ENCODE results near the gene EFNA4. TPM values are rescaled to one million over a fixed set of nuclear protein-coding genes. Genes with fewer than 3 reads are reported as not detected.

Gene EFNA4
- total RNA-seq, 1 experiment from 2014 or later = 36.7 TPM

DNA sequence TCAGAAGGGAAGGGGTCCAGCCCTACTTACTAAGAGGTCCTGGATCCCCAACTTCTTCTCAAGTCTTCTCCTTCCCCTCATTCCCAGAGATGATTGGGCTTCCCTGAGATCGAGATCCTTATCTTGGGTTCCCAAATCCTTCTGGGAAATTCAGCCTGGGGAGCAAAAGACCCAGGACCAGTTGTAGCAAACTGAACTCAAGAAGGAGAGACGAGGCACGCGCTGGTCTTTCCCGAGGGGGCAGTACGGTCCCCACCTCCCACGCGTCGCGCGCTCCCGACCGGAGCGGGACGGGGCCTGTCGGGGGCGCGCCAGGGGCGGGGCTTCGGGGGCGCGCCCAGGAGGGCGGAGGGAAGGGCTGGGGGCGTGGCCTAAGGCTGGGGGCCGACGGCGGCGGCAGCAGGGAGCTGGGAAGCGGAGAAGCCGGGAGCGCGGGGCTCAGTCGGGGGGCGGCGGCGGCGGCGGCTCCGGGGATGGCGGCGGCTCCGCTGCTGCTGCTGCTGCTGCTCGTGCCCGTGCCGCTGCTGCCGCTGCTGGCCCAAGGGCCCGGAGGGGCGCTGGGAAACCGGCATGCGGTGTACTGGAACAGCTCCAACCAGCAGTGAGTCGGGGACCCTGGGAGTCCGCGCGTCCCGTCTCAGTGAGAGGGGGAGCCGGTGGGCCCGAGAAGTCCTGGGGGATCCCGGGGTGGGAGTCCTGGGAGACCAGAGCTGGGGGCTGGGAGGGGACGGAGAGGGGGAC is 15.1 kb downstream of the EFNA4 start, which contains the start of gene EFNA3:
Gene EFNA3, plus strand, starts transcription at position 369 of the 741 bp plus-strand sequence. Its CDS starts 105 bp downstream, at position 474.
- Histone ChIP-seq H3K9me3 (ENCODE audit: low read length) (no peaks in the 10 kb centered on the region), H3K9ac (ENCODE audit: low read length) (no peak within 1 kb of the TSS), H3K4me3 (ENCODE audit: low read length) (peak within 1 kb of the TSS; percentile 71), H3K4me2 (ENCODE audit: low read length) (peak within 1 kb of the TSS; percentile 80), H3K79me2 (ENCODE audit: low read length) (no peaks in the 10 kb centered on the region), H3K27ac (ENCODE audit: low read length) (no peak within 1 kb of the TSS), H2AFZ (ENCODE audit: low read length) (peak within 1 kb of the TSS; percentile 80), H3K9me2 (replicated peaks; ENCODE audit: low read length) (no peaks in the 10 kb centered on the region), H4K20me1 (ENCODE audit: low read length) (no peaks in the 10 kb centered on the region), H3K36me3 (ENCODE audit: low read depth, low read length) (no peaks in the 10 kb centered on the region), H3F3A (ENCODE audit: low read length, unreplicated experiment) (no peaks in the 10 kb centered on the region), H3K27me3 (ENCODE audit: low read length) (peaks cover 44% of the 10 kb centered on the region), H3K4me1 (ENCODE audit: insufficient read depth, low read length) (peaks cover 57% of the 10 kb centered on the region)
- ChIA-PET POLR2A (ENCODE audit: unreplicated experiment) (no interaction called here), CTCF (interaction anchor here (0.6 to 1.0 kb wide), 3 partner anchors 17 to 34 kb away, joined by 3 to 4 read pairs (median 3); no protein-coding TSS in a partner anchor)
- peak; percentile 81 for DNase-seq
- ATAC-seq = peak; percentile 35
- TF ChIP-seq, protein P1, sequence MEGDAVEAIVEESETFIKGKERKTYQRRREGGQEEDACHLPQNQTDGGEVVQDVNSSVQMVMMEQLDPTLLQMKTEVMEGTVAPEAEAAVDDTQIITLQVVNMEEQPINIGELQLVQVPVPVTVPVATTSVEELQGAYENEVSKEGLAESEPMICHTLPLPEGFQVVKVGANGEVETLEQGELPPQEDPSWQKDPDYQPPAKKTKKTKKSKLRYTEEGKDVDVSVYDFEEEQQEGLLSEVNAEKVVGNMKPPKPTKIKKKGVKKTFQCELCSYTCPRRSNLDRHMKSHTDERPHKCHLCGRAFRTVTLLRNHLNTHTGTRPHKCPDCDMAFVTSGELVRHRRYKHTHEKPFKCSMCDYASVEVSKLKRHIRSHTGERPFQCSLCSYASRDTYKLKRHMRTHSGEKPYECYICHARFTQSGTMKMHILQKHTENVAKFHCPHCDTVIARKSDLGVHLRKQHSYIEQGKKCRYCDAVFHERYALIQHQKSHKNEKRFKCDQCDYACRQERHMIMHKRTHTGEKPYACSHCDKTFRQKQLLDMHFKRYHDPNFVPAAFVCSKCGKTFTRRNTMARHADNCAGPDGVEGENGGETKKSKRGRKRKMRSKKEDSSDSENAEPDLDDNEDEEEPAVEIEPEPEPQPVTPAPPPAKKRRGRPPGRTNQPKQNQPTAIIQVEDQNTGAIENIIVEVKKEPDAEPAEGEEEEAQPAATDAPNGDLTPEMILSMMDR (conservative IDR thresholded peaks at IDR 0.05; ENCODE audit: low read depth, low read length) = no peak
- TF ChIP-seq EZH2 (IDR thresholded peaks at IDR 0.05; ENCODE audit: low read length, unreplicated experiment) (no peak), EZH2phosphoT487 (IDR thresholded peaks at IDR 0.05; ENCODE audit: borderline replicate concordance, low read length) (no peak)
- no TSS peak for BruUV-seq (replicated peaks)
- intact Hi-C loops (cut with micrococcal nuclease) = no loop called here

DNA sequence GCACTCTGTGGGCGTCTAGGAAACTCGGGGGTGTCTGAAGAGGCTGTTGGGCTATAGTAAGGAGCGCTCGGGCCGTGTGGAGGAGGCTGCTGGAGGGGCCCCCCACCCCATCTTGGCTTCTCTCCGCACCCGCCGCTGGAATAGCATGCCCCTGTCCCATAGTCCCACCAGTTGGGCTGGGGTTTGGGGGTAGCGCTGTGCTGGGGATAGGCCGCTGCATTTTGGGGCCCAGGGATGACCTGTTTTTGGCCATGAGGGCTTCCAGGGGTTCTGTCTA is 15.6 kb downstream of the EFNA4 start:
- no peaks in the 10 kb centered on the region for H3K79me2 ChIP-seq (ENCODE audit: low read length)
- ChIA-PET CTCF (interaction anchor here (0.6 to 1.0 kb wide), 2 partner anchors 17 to 35 kb away, joined by 3 read pairs; no protein-coding TSS in a partner anchor), POLR2A (ENCODE audit: unreplicated experiment) (no interaction called here)
- no peaks in the 10 kb centered on the region for H3K9me2 ChIP-seq (replicated peaks; ENCODE audit: low read length)
- peak overlapping the region; percentile 71 for H3K4me3 ChIP-seq (ENCODE audit: low read length)
- no peaks in the 10 kb centered on the region for H3F3A ChIP-seq (ENCODE audit: low read length, unreplicated experiment)
- no peaks in the 10 kb centered on the region for H3K36me3 ChIP-seq (ENCODE audit: low read depth, low read length)
- TF ChIP-seq EZH2 (IDR thresholded peaks at IDR 0.05; ENCODE audit: low read length, unreplicated experiment) = peak; percentile 82
- TF ChIP-seq, protein P1 (conservative IDR thresholded peaks at IDR 0.05; ENCODE audit: low read depth, low read length) = no peak
- H2AFZ ChIP-seq (ENCODE audit: low read length) = peak overlapping the region; percentile 80
- DNase-seq = no peak
- H3K27me3 ChIP-seq (ENCODE audit: low read length) = peaks cover 44% of the 10 kb centered on the region
- H3K4me2 ChIP-seq (ENCODE audit: low read length) = peak overlapping the region; percentile 80
- H3K9me3 ChIP-seq (ENCODE audit: low read length) = no peaks in the 10 kb centered on the region
- intact Hi-C loops (cut with micrococcal nuclease) = no loop called here
- H4K20me1 ChIP-seq (ENCODE audit: low read length) = no peaks in the 10 kb centered on the region
- H3K9ac ChIP-seq (ENCODE audit: low read length) = no peak overlapping the region
- H3K4me1 ChIP-seq (ENCODE audit: insufficient read depth, low read length) = peaks cover 62% of the 10 kb centered on the region
- BruUV-seq (replicated peaks) = no TSS peak
- no peak overlapping the region for H3K27ac ChIP-seq (ENCODE audit: low read length)
- ATAC-seq = no peak

Measured in PC-3 (cell line).